Panc1 (cell line): ENCODE data around the gene PCSK5. TPM values are rescaled to one million over a fixed set of nuclear protein-coding genes. Genes with fewer than 3 reads are reported as not detected.

Source experiments
- ATAC-seq: fragments of 200-7000 bp; cut with Tn5 transposase; 2 replicates; pipeline ENCODE4 v1.9.1; 2020; ENCODE audit warnings: mild to moderate bottlenecking, moderate library complexity
- BruUV-seq: library from RNA; stranded (reverse); fragments of 400-500 nt; replicated peaks from 2 replicates; lab custom pipeline; 2021; lab: Mats Ljungman, UMichigan
- CTCF ChIA-PET: fragments of 300-600 bp; sonication (Branson Sonifier 250); formaldehyde crosslinking; loops from one replicate; lab custom pipeline; 2022; ENCODE audit warnings: antibody characterized with exemption; lab: Charles Lee
- POLR2A ChIA-PET: fragments of 300-600 bp; sonication (Branson Sonifier 250); formaldehyde crosslinking; loops from one replicate; lab custom pipeline; 2022; ENCODE audit warnings: antibody characterized with exemption; lab: Charles Lee
- DNase-seq: peaks from one replicate; pipeline ENCODE4 v3.0.0-alpha.2; 2010; ENCODE audit warnings: low read depth, low spot score
- H3K27ac ChIP-seq: 2 replicates; pipeline ENCODE4 v1.5.1; 2011; ENCODE audit warnings: mild to moderate bottlenecking, low read length, inconsistent platforms
- H3K27me3 ChIP-seq: fragments of 200-500 bp; sonication (Bioruptor generic); 2 replicates; pipeline ENCODE4 v1.6.0; 2014; ENCODE audit warnings: low read length, inconsistent platforms; ENCODE audit not compliant: control insufficient read depth, insufficient read depth
- H3K36me3 ChIP-seq: fragments of 200-500 bp; sonication (Bioruptor generic); 2 replicates; pipeline ENCODE4 v1.5.1; 2014; ENCODE audit warnings: inconsistent platforms, mild to moderate bottlenecking, low read length, moderate library complexity; ENCODE audit not compliant: control insufficient read depth, insufficient read depth
- H3K4me1 ChIP-seq: 2 replicates; pipeline ENCODE4 v1.5.1; 2011; ENCODE audit warnings: inconsistent platforms, mild to moderate bottlenecking, low read length, moderate library complexity; ENCODE audit not compliant: control insufficient read depth, insufficient read depth
- H3K4me3 ChIP-seq, 2 experiments: 2 replicates each; pipeline ENCODE4 v1.5.1; 2011 to 2012; ENCODE audit warnings: low read depth in 2 of 2, low read length in 2 of 2, mild to moderate bottlenecking in 2 of 2, inconsistent platforms in 1 of 2, moderate library complexity in 1 of 2
- H3K9me3 ChIP-seq: fragments of 200-500 bp; sonication (Bioruptor generic); 2 replicates; pipeline ENCODE4 v1.5.1; 2014; ENCODE audit warnings: low read depth, mild to moderate bottlenecking, inconsistent platforms, low read length, moderate library complexity; ENCODE audit not compliant: control insufficient read depth, insufficient read depth
- CTCF ChIP-seq: fragments of 450-650 bp; IDR thresholded peaks from 2 replicates; pipeline ENCODE4 v1.5.1; 2017; ENCODE audit warnings: mild to moderate bottlenecking
- POLR2AphosphoS5 ChIP-seq: IDR thresholded peaks from 2 replicates; pipeline ENCODE4 v1.6.1; 2012; ENCODE audit warnings: mild to moderate bottlenecking, low read depth, low read length, moderate library complexity
- REST ChIP-seq, 2 experiments: IDR thresholded peaks; 2 replicates each; pipeline ENCODE4 v1.6.1; 2011 to 2012; ENCODE audit warnings: low read depth in 2 of 2, control low read depth in 1 of 2, low read length in 1 of 2, mild to moderate bottlenecking in 1 of 2, moderate library complexity in 1 of 2; ENCODE audit not compliant: insufficient read depth in 1 of 2
- SIN3A ChIP-seq: IDR thresholded peaks from 2 replicates; pipeline ENCODE4 v1.6.1; 2012; ENCODE audit warnings: low read depth, mild to moderate bottlenecking, low read length, moderate library complexity, borderline replicate concordance; ENCODE audit not compliant: insufficient read depth
- TCF7L2 ChIP-seq: IDR thresholded peaks from 2 replicates; pipeline ENCODE4 v1.6.1; 2011; ENCODE audit warnings: mild to moderate bottlenecking, low read depth, low read length, inconsistent platforms
- in situ Hi-C: cut with HindIII; loops from 2 replicates; pipeline ENCODE4 v1.10.0; 2016; ENCODE audit warnings: low sequenced_read_pairs, low pct_unique_long_range_greater_than_20kb
- intact Hi-C: fragments of 100-400 bp; cut with micrococcal nuclease; formaldehyde crosslinking; loops from one replicate; pipeline ENCODE4 v1.10.0; 2022; ENCODE audit not compliant: unreplicated experiment
- total RNA-seq: library from RNA; stranded (reverse); gene quantifications from one replicate; pipeline ENCODE4 v1.2.1, GENCODE V29; 2021; ENCODE audit not compliant: unreplicated experiment

PCSK5 gene
- total RNA-seq, 1 experiment from 2014 or later = 0.21 TPM

DNA sequence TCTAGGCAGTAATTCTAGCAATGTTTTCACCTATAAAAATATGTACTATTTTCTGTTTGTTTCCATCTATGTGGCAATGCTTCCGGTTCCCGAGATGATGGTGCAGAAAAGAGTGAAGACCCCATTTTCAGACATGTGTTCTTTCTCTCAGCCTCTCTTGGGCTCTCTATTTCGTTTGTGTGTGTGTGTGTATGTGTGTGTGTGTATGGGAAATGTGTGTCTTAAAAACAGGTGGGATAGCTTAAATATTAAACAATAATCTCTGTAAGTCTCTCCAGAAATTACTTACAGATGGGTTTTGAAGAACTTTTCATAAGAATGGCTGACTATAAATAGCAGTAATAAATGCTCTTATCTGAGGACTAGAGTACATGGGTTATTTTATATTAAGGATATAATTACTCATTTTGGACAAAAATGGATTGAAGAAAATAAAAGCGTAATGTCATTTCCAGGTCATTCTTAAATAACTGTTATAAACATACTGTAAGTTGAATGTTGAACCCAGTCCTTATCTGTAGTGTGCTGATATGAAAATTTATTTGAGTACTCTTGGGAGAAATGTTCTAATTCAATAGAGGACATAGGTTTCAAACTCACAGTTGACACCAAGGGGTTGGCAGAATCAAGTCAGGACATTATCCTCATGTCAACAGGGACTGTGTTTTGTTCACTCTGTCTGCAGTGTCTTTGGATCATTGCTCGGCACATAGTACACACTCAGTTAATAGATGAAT lies 31.1 kb downstream of the PCSK5 start:
- H3K4me1 ChIP-seq = no peaks in the 10 kb centered on the region
- no peaks in the 10 kb centered on the region for H3K27me3 ChIP-seq
- CTCF ChIA-PET = no interaction called here
- BruUV-seq = no TSS peak
- no peak overlapping the region for H3K4me3 ChIP-seq
- no peaks in the 10 kb centered on the region for H3K9me3 ChIP-seq
- in situ Hi-C loops (no loop called here), intact Hi-C loops (no loop called here)
- DNase-seq (no peak), ATAC-seq (no peak)
- TF ChIP-seq POLR2AphosphoS5 (no peak), REST (IDR thresholded peaks at IDR 0.05; ENCODE audit: insufficient read depth in 1 of 2, low read depth in 2 of 2, low read length in 1 of 2) (no peak), CTCF (no peak), TCF7L2 (no peak), SIN3A (no peak)
- no peaks in the 10 kb centered on the region for H3K36me3 ChIP-seq
- no peak overlapping the region for H3K27ac ChIP-seq
- POLR2A ChIA-PET = no interaction called here

DNA sequence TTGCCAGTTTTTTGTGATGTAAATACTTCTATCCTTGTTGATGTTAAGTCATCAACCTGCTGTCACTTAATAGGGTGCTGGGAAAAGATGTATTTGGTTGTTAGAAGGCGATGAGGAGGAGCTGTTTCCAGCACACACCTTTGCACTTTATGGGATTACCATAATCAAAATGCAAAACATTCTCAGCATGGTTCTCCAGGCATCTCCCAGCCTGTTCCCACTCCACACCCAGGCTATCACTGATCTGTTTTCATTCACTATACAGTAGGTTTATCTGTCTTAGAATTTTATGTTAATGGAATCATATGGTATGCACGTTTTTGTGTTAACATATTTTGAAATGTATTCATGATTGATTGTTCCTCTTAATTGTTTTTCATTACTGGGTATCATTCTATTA lies 35.9 kb downstream of the PCSK5 start:
- Histone ChIP-seq H3K36me3 (no peaks in the 10 kb centered on the region), H3K27me3 (no peaks in the 10 kb centered on the region), H3K27ac (no peak overlapping the region), H3K9me3 (no peaks in the 10 kb centered on the region), H3K4me3 (no peak overlapping the region), H3K4me1 (no peaks in the 10 kb centered on the region)
- POLR2A ChIA-PET = no interaction called here
- ATAC-seq (no peak), DNase-seq (no peak)
- TF ChIP-seq TCF7L2 (no peak), POLR2AphosphoS5 (no peak), REST (IDR thresholded peaks at IDR 0.05; ENCODE audit: insufficient read depth in 1 of 2, low read depth in 2 of 2, low read length in 1 of 2) (no peak), CTCF (no peak), SIN3A (no peak)
- intact Hi-C loops = no loop called here
- in situ Hi-C loops = no loop called here
- no TSS peak for BruUV-seq
- CTCF ChIA-PET = no interaction called here
